H9 (cell line): ENCODE data around the gene ANO2. TPM values are rescaled to one million over a fixed set of nuclear protein-coding genes. Genes with fewer than 3 reads are reported as not detected.
A peak's percentile ranks its signal among the peaks of the same experiment; 100 is the strongest.

Experiments
- DNase-seq: peaks from one replicate; pipeline ENCODE4 v3.0.0-alpha.2; 2017
- H2AFZ ChIP-seq: one replicate; pipeline ENCODE4 v1.6.1; 2013; ENCODE audit warnings: mild to moderate bottlenecking, low read length, control low read depth, moderate library complexity
- H2AK5ac ChIP-seq: 2 replicates; pipeline ENCODE4 v1.6.1; 2013; ENCODE audit warnings: low read length, control low read depth, mixed read lengths; ENCODE audit not compliant: insufficient read length
- H2BK120ac ChIP-seq: one replicate; pipeline ENCODE4 v1.6.1; 2013; ENCODE audit warnings: low read depth, mild to moderate bottlenecking, low read length, control low read depth, inconsistent platforms; ENCODE audit not compliant: poor library complexity, severe bottlenecking
- H2BK12ac ChIP-seq: 2 replicates; pipeline ENCODE4 v1.6.1; 2013; ENCODE audit warnings: low read length, control low read depth, mixed read lengths, low read depth; ENCODE audit not compliant: insufficient read length
- H2BK15ac ChIP-seq: 2 replicates; pipeline ENCODE4 v1.6.1; 2013; ENCODE audit warnings: low read depth, low read length, control low read depth
- H2BK20ac ChIP-seq: one replicate; pipeline ENCODE4 v1.6.1; 2013; ENCODE audit warnings: low read depth, mild to moderate bottlenecking, low read length, control low read depth, inconsistent platforms; ENCODE audit not compliant: poor library complexity, severe bottlenecking
- H2BK5ac ChIP-seq: 2 replicates; pipeline ENCODE4 v1.6.1; 2013; ENCODE audit warnings: low read length, control low read depth, mixed read lengths; ENCODE audit not compliant: insufficient read length
- H3K14ac ChIP-seq: 2 replicates; pipeline ENCODE4 v1.6.1; 2013; ENCODE audit warnings: low read length, control low read depth; ENCODE audit not compliant: insufficient read depth
- H3K18ac ChIP-seq: 2 replicates; pipeline ENCODE4 v1.6.1; 2013; ENCODE audit warnings: low read depth, mild to moderate bottlenecking, mixed read lengths, low read length, control low read depth; ENCODE audit not compliant: insufficient read length
- H3K23ac ChIP-seq: 2 replicates; pipeline ENCODE4 v1.6.1; 2013; ENCODE audit warnings: low read length, control low read depth, mixed read lengths, low read depth; ENCODE audit not compliant: insufficient read length
- H3K23me2 ChIP-seq: 2 replicates; pipeline ENCODE4 v1.6.1; 2013; ENCODE audit warnings: low read depth, mild to moderate bottlenecking, mixed read lengths, low read length, control low read depth; ENCODE audit not compliant: insufficient read length, poor library complexity, severe bottlenecking
- H3K27ac ChIP-seq: 2 replicates; pipeline ENCODE4 v1.5.1; 2013; ENCODE audit warnings: low read length, control low read depth, mixed read lengths, low read depth; ENCODE audit not compliant: insufficient read length
- H3K27me3 ChIP-seq: 2 replicates; pipeline ENCODE4 v1.6.1; 2013; ENCODE audit warnings: low read length, control low read depth, inconsistent platforms; ENCODE audit not compliant: insufficient read depth
- H3K4ac ChIP-seq: 2 replicates; pipeline ENCODE4 v1.6.1; 2013; ENCODE audit warnings: low read depth, mild to moderate bottlenecking, control low read depth, inconsistent platforms, low read length, moderate library complexity
- H3K4me1 ChIP-seq: 2 replicates; pipeline ENCODE4 v1.6.1; 2013; ENCODE audit warnings: low read length, control low read depth, inconsistent platforms; ENCODE audit not compliant: insufficient read depth
- H3K4me2 ChIP-seq: 2 replicates; pipeline ENCODE4 v1.6.1; 2013; ENCODE audit warnings: low read length, control low read depth, mixed read lengths; ENCODE audit not compliant: insufficient read length, insufficient read depth
- H3K56ac ChIP-seq: 2 replicates; pipeline ENCODE4 v1.6.1; 2013; ENCODE audit warnings: low read depth, mild to moderate bottlenecking, mixed read lengths, low read length, control low read depth; ENCODE audit not compliant: insufficient read length
- H3K79me1 ChIP-seq: 2 replicates; pipeline ENCODE4 v1.6.1; 2013; ENCODE audit warnings: low read depth, mild to moderate bottlenecking, moderate library complexity, low read length, control low read depth, inconsistent platforms; ENCODE audit not compliant: insufficient read depth, poor library complexity, severe bottlenecking
- H3K79me2 ChIP-seq: 2 replicates; pipeline ENCODE4 v1.6.1; 2013; ENCODE audit warnings: low read length, control low read depth, inconsistent platforms; ENCODE audit not compliant: insufficient read depth
- H3K9ac ChIP-seq: 2 replicates; pipeline ENCODE4 v1.6.1; 2013; ENCODE audit warnings: low read length, control low read depth, mixed read lengths; ENCODE audit not compliant: insufficient read length; ENCODE audit errors: extremely low read depth
- H3K9me3 ChIP-seq: one replicate; pipeline ENCODE4 v1.6.1; 2013; ENCODE audit warnings: low read depth, low read length, inconsistent platforms; ENCODE audit not compliant: control insufficient read depth
- H3T11ph ChIP-seq: one replicate; pipeline ENCODE4 v1.6.1; 2013; ENCODE audit warnings: mild to moderate bottlenecking, low read length, control low read depth, inconsistent platforms
- H4K20me1 ChIP-seq: one replicate; pipeline ENCODE4 v1.6.1; 2013; ENCODE audit not compliant: control insufficient read depth, insufficient read length, insufficient read depth
- H4K5ac ChIP-seq: 2 replicates; pipeline ENCODE4 v1.6.1; 2013; ENCODE audit warnings: low read depth, mild to moderate bottlenecking, mixed read lengths, low read length, control low read depth; ENCODE audit not compliant: insufficient read length
- H4K8ac ChIP-seq: replicated peaks from 2 replicates; pipeline ENCODE4 v1.6.1; 2013; ENCODE audit warnings: low read length, control low read depth, mixed read lengths, low read depth; ENCODE audit not compliant: insufficient read length
- H4K91ac ChIP-seq: 2 replicates; pipeline ENCODE4 v1.6.1; 2013; ENCODE audit warnings: low read depth, mild to moderate bottlenecking, moderate library complexity, mixed read lengths, low read length, control low read depth; ENCODE audit not compliant: insufficient read length
- H3K27ac Mint-ChIP-seq, 3 experiments: 2 replicates in 2 of 3; 3 replicates in 1 of 3; pipeline ENCODE4 v1.8.0; 2020 to 2021; ENCODE audit warnings: mixed read lengths in 3 of 3, mild to moderate bottlenecking in 1 of 3, moderate library complexity in 1 of 3
- H3K27me3 Mint-ChIP-seq: 2 replicates; pipeline ENCODE4 v1.8.0; 2021; ENCODE audit warnings: low read depth, mild to moderate bottlenecking, moderate library complexity, mixed read lengths
- H3K36me3 Mint-ChIP-seq, 3 experiments: 2 replicates in 2 of 3; 3 replicates in 1 of 3; pipeline ENCODE4 v1.8.0; 2020 to 2021; ENCODE audit warnings: low read depth in 3 of 3, mixed read lengths in 3 of 3; ENCODE audit not compliant: insufficient read depth in 1 of 3
- H3K4me1 Mint-ChIP-seq, 2 experiments: 2 replicates each; pipeline ENCODE4 v1.8.0; 2020; ENCODE audit warnings: mixed read lengths in 2 of 2
- H3K4me3 Mint-ChIP-seq, 2 experiments: 2 replicates in 1 of 2; 3 replicates in 1 of 2; pipeline ENCODE4 v1.8.0; 2020 to 2021; ENCODE audit warnings: mild to moderate bottlenecking in 2 of 2, mixed read lengths in 2 of 2, moderate library complexity in 1 of 2
- H3K9me3 Mint-ChIP-seq, 2 experiments: 2 replicates in 1 of 2; 3 replicates in 1 of 2; pipeline ENCODE4 v1.8.0; 2020; ENCODE audit warnings: mild to moderate bottlenecking in 2 of 2, mixed read lengths in 2 of 2, moderate library complexity in 1 of 2
- WGBS: extraction: QIAGEN DNeasy Blood & Tissue Kit; methylation state at CpG from one replicate; pipeline ENCODE4 v1.1.7; 2013; ENCODE audit warnings: missing lambda C conversion rate, low lambda C conversion rate, mixed read lengths; ENCODE audit not compliant: insufficient read length; ENCODE audit errors: extremely low coverage; 5-methylcytosine and 5-hydroxymethylcytosine counted together
- total RNA-seq: library from RNA; stranded (reverse); gene quantifications from 2 replicates; pipeline ENCODE4 v1.2.1, GENCODE V29; 2021
- TF ChIP-seq, protein P1 (sequence below): fragments of 200-600 bp; sonication (generic); conservative IDR thresholded peaks from 3 replicates; pipeline ENCODE4 v1.8.0; 2021; ENCODE audit warnings: antibody characterized with exemption, mild to moderate bottlenecking

Gene ANO2
- total RNA-seq, 1 experiment from 2014 or later: 3.8 TPM

GRCh38 chr12:5624486-5625272 is 320.4 kb downstream of the ANO2 start:
- H3K18ac ChIP-seq: no peak overlapping the region
- H3K23ac ChIP-seq: no peak overlapping the region
- H3K23me2 ChIP-seq: no peaks in the 10 kb centered on the region
- Mint-ChIP-seq H3K36me3 (no peaks in the 10 kb centered on the region; a peak in 1 of 7 replicates), H3K27me3 (peaks cover 3% of the 10 kb centered on the region), H3K4me3 (no peak overlapping the region), H3K27ac (peak overlapping the region in 1 of 3 experiments; percentile 42; a peak in 3 of 7 replicates), H3K9me3 (no peaks in the 10 kb centered on the region; a peak in 1 of 5 replicates), H3K4me1 (peaks cover 9 to 15% of the 10 kb centered on the region in 2 experiments)
- H4K8ac ChIP-seq: no peak overlapping the region
- H3K79me2 ChIP-seq: no peaks in the 10 kb centered on the region
- no peak overlapping the region for H3K27ac ChIP-seq
- H3K56ac ChIP-seq: no peak overlapping the region
- H2BK12ac ChIP-seq: no peak overlapping the region
- WGBS: 100% methylated on average over 3 of the region's 13 CpGs
- no peaks in the 10 kb centered on the region for H3K9me3 ChIP-seq
- TF ChIP-seq, protein P1, sequence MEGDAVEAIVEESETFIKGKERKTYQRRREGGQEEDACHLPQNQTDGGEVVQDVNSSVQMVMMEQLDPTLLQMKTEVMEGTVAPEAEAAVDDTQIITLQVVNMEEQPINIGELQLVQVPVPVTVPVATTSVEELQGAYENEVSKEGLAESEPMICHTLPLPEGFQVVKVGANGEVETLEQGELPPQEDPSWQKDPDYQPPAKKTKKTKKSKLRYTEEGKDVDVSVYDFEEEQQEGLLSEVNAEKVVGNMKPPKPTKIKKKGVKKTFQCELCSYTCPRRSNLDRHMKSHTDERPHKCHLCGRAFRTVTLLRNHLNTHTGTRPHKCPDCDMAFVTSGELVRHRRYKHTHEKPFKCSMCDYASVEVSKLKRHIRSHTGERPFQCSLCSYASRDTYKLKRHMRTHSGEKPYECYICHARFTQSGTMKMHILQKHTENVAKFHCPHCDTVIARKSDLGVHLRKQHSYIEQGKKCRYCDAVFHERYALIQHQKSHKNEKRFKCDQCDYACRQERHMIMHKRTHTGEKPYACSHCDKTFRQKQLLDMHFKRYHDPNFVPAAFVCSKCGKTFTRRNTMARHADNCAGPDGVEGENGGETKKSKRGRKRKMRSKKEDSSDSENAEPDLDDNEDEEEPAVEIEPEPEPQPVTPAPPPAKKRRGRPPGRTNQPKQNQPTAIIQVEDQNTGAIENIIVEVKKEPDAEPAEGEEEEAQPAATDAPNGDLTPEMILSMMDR: no peak
- no peak overlapping the region for H3T11ph ChIP-seq
- H3K9ac ChIP-seq: no peak overlapping the region
- peak; percentile 22 for DNase-seq
- H2BK5ac ChIP-seq: no peak overlapping the region
- H3K14ac ChIP-seq: no peak overlapping the region
- no peak overlapping the region for H3K4me2 ChIP-seq
- no peaks in the 10 kb centered on the region for H3K27me3 ChIP-seq
- no peak overlapping the region for H2AFZ ChIP-seq
- no peak overlapping the region for H4K5ac ChIP-seq
- H3K79me1 ChIP-seq: no peaks in the 10 kb centered on the region
- no peak overlapping the region for H2AK5ac ChIP-seq
- no peak overlapping the region for H2BK120ac ChIP-seq
- H2BK20ac ChIP-seq: no peak overlapping the region
- no peaks in the 10 kb centered on the region for H4K20me1 ChIP-seq
- H3K4ac ChIP-seq: no peak overlapping the region
- H4K91ac ChIP-seq: no peak overlapping the region
- H2BK15ac ChIP-seq: no peak overlapping the region
- H3K4me1 ChIP-seq: no peaks in the 10 kb centered on the region
